Skin epidermis (tissue), 12 donors: Measurements from ENCODE around the gene RPEL1.
"Not testable (repeated sequence)": the region's sequence is repeated elsewhere in the genome, so short reads cannot be mapped to it uniquely, and the experiment has no call there.

ENCODE experiments used
- H3K27ac ChIP-seq, 21 experiments: fragments of 200-600 bp; sonication (generic) in 11 of 21; one replicate each; pipeline ENCODE4 v1.5.0; 2020; ENCODE audit warnings: mild to moderate bottlenecking in 3 of 21, inconsistent platforms in 2 of 21, moderate library complexity in 2 of 21
- H3K4me3 ChIP-seq, 7 experiments: fragments of 200-600 bp; sonication (generic) in 2 of 7; one replicate each; pipeline ENCODE4 v1.5.0; 2020; ENCODE audit warnings: inconsistent platforms in 2 of 7, mild to moderate bottlenecking in 2 of 7, moderate library complexity in 1 of 7

The RPEL1 gene

DNA sequence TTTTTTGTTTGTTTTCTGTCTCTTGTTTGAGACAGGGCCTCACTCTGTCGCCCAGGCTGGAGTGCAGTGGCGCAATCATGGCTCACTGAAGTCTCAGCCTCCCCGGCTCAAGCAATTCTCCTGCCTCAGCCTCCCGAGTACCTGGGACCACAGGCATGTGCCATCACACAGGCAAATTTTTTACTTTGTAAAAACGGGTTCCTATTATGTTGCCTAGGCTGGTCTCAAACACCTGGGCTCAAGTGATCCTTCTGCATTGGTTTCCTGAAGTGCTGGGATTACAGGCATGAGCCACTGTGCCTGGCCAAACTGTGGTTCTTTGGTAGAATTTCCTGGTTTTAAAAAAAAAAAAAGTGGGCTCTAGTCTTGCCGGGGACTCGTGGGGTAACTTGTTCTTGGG lies at the start of gene RPEL1:
Gene RPEL1 (plus strand): TSS at position 301 of the 400 bp plus-strand sequence. CDS start 110 bp downstream, outside the sequence.
- not testable (repeated sequence) for H3K27ac ChIP-seq, H3K4me3 ChIP-seq

DNA sequence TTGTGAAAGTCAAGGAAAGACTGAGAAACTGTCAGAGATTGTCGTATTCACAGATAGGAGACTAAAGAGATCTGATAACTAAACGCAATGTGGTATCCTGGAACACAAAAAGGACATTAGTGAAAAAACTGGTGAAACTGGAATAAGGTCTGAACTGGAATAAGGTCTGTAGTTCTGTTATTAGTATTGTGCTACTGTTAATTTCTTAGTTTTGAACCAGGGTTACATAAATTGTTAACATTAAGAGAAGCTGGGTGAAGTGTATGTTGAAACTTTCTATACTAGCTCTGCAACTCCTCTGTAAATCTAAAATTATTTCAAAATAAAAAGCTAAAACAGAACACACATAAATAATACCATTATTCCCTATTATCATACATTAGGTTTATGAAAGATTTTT lies 49.2 kb upstream of the RPEL1 start:
- Histone ChIP-seq H3K4me3 (no peak overlapping the region), H3K27ac (peak overlapping the region in 12 of 21 experiments; percentile 8 to 70 (median 62))

DNA sequence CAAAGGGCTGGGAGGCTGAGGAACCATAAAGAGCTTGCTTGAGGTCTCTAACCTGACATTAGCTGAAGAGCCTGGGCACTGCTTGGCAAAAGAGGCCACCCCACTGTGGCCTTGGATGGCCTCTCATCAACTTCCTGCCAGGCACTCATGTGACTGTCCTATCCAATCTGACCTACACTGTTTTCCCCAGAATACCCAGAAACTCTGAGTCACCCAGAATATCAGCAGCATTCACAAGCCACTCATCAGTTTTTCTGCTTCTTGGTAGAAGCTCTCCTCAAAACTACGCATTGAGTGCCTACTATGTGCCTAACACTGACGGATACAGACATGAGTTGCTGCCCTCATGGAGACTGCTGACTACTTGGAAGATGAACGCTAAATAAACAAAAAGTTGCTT lies 48.5 kb upstream of the RPEL1 start:
- no peak overlapping the region for H3K4me3 ChIP-seq
- peak overlapping the region in 17 of 21 experiments; percentile 8 to 70 (median 47) for H3K27ac ChIP-seq

DNA sequence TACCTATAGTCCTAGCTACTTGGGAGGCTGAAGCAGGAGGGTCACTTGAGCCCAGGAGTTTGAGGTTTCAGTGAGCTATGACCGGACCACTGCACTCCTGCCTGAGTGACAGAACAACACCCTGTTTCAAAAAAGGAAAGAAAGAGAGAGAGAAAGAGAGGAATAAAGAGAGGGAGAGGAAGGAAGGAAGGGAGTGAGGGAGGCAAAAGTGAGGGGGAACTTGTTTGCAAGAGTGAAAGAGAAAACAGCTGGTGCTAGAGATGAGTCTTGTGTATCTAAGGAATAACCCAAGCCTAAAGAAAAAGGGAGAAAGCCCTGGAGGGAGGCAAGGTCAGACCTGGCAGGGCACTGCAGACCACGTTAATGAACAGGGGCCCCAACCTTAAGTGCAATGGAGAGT lies 47.8 kb upstream of the RPEL1 start:
- peak overlapping the region in 16 of 21 experiments; percentile 8 to 70 (median 50) for H3K27ac ChIP-seq

DNA sequence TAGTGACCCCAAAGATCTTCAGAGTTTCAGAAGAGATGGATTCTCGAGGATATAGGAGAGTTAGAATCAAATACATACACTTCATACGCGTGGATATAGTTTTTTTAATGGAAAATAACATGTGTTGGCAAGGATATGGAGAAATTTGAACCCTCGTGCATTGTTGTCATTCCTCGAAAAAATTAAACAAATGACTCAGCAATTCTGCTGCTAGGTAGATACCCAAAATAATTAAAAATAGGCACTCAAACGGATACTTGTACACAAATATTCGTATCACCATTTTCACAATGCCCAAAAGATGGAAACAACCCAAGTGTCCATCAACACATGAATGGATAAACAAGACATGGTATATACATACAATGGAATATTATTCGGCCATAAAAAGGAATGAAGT lies 47.0 kb upstream of the RPEL1 start:
- Histone ChIP-seq H3K4me3 (no peak overlapping the region), H3K27ac (peak overlapping the region in 1 of 21 experiments; percentile 63)

More for the DNA sequence above, 47.8 kb upstream of the RPEL1 start:
- H3K4me3 ChIP-seq, result no peak overlapping the region

DNA sequence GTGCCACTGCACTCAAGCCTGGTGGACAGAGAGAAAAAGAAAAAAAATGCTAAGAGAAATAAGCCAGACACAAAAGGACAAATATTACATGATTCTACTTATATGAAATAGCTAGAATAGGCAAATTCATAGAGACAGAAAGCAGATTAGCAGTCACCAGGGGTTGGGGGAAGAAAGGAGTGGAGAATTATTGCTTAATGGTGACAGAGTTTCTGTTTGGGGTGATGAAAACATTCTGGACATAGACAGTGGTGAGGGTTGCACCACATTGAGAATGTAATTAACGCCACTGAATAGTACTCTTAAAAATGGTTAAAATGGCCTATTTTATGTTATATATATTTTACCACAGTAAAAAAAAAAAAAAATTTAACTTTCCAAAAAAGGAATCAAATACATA lies 46.2 kb upstream of the RPEL1 start:
- no peak overlapping the region for H3K4me3 ChIP-seq
- no peak overlapping the region for H3K27ac ChIP-seq

DNA sequence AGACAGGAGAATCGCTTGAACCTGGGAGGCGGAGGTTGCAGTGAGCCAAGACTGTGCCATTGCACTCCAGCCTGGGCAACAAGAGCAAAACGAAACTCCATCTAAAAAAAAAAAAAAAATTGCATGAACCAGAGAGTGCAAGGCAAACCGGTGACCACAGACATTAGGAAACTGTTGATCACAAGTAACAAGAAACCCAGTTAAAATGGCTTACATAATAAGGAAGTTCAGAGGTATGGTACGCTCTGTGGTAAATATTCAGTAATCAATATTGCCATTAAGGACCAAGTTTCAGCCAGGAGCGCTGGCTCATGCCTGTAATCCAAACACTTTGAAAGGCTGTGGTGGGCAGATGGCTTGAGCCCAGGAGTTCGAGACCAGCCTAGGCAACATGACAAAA lies 43.4 kb upstream of the RPEL1 start:
- Histone ChIP-seq H3K4me3 (no peak overlapping the region), H3K27ac (no peak overlapping the region)

DNA sequence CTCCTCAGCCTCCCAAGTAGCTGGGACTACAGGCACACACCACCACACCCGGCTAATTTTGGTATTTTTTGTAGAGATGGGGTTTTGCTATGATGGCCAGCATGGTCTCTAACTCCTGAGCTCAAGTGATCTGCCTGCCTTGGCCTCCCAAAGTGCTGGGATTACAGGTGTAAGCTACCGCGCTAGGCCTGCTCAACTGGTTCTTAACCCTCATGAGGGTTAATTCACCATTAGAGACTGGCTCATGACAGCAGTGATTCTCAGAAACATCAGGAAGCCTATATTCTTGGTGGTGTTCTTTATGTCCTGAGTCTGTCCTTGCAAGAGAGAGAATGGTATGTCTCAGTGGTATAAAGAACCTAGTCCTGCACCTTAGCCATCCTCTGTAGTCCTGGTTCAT lies 42.2 kb upstream of the RPEL1 start:
- Histone ChIP-seq H3K4me3 (no peak overlapping the region), H3K27ac (no peak overlapping the region)

DNA sequence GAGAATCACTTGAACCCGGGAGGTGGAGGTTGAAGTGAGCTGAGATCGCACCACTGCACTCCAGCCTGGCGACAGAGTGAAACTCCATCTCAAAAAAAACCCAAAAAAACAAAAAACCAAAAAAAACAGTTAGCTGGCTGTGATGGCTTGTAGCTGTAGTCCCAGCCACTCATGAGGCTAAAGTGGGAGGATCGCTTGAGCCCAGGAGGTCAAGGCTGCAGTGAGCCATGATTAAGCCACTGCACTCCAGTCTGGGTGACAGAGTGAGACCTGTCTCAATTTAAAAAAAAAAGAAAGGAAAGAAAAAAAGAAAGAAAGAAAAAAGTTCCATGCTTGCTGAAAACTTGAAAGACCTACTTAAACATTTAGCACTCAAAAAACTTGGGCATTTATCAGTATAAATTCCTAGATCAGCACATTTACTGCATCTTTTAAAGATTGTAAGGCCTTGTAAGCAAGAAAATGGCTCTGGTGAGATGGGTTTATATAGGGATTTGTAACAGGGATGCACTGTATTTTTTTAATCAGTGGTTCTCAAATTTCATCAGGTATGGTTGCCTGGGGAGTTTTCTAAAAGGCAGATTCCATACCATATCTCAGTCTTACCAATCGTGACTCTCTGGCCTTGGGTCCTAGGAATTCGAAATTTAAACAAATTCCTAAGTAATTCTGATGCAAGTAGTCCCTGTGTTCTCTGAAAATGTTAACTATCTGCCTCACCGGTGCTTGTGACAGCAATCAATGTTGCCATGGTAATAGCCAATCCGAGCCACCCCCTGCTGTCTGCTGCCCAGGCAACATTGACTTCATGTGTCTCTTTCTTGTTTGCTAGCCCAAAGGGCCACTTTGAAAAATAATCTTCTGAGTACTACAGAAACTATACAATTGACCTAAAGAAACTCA lies 41.1 kb upstream of the RPEL1 start:
- Histone ChIP-seq H3K27ac (no peak overlapping the region), H3K4me3 (no peak overlapping the region)

DNA sequence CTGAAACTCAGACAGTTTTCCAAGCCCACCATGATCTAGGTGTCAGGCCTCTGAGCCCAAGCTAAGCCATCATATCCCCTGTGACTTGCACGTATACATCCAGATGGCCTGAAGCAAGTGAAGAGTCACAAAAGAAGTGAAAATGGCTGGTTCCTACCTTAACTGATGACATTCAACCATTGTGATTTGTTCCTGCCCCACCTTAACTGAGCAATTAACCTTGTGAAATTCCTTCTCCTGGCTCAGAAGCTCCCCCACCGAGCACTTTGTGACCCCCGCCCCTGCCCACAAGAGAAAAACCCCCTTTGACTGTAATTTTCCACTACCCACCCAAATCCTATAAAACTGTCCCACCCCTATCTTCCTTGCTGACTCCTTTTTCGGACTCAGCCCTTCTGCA lies 40.3 kb upstream of the RPEL1 start:
- H3K4me3 ChIP-seq, result not testable (repeated sequence)

DNA sequence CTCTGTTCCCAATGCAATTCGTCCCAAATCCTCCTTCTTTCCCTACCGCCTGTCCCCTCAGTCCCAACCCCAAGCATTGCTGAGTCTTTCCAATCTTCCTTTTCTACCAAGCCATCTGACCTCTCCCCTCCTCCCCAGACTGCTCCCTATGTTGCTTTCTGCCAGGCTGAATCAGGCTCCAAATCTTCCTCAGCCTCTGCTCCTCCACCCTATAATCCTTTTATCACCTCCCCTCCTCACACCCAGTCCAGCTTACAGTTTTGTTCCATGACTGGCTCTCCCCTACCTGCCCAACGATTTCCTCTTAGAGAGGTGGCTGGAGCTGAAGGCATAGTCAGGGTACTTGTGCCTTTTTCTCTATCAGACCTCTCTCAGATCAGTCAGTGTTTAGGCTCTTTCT lies 39.0 kb upstream of the RPEL1 start:
- H3K27ac ChIP-seq, H3K4me3 ChIP-seq: not testable (repeated sequence)

More for the DNA sequence above, 40.3 kb upstream of the RPEL1 start:
- H3K27ac ChIP-seq, result not testable (repeated sequence)

DNA sequence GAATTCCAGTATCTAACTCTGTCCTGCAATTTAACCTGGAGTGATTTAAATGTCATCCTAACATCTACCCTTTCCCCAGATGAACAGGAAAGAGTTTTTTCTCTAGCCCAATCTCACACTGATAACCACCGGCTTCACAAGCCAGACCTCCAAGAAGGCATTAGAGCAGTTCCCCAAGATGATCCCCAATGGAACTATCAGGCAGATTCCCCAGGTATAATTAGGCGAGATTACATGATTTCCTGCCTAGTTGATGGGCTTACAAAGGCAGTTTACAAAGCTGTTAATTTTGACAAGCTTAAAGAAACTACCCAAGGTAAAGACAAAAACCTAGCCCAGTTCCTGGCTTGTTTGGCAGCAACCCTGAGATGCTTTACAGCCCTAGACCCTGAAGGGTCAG lies 38.5 kb upstream of the RPEL1 start:
- no peak overlapping the region for H3K27ac ChIP-seq
- no peak overlapping the region for H3K4me3 ChIP-seq

DNA sequence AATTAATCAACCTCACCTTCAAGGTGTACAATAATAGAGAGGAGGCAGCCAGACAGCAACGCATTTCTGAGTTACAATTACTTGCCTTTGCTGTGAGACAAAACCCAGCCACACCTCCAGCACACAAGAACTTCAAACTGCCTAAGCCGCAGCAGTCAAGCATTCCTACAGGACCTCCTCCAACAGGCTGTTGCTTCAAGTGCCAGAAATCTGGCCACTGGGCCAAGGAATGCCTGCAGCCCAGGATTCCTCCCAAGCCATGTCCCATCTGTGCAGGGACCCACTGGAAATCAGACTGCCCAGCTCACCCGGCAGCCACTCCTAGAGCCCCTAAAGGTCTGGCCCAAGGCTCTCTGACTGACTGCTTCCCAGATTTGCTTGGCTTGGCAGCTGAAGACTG lies 38.0 kb upstream of the RPEL1 start:
- not testable (repeated sequence) for H3K27ac ChIP-seq

DNA sequence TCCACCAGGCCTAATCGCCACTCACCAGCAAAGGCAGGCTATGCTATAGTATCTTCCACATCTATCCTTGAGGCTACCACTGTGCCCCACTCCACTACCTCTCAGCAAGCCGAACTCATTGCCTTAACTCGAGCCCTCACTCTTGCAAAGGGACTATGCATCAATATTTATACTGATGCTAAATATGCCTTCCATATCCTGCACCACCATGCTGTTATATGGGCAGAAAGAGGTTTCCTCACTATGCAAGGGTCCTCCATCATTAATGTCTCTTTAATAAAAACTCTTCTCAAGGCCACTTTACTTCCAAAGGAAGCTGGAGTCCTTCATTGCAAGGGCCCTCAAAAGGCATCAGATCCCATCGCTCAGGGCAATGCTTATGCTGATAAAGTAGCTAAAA lies 35.4 kb upstream of the RPEL1 start:
- not testable (repeated sequence) for H3K4me3 ChIP-seq, H3K27ac ChIP-seq

More for the DNA sequence above, 38.0 kb upstream of the RPEL1 start:
- H3K4me3 ChIP-seq, result not testable (repeated sequence)

DNA sequence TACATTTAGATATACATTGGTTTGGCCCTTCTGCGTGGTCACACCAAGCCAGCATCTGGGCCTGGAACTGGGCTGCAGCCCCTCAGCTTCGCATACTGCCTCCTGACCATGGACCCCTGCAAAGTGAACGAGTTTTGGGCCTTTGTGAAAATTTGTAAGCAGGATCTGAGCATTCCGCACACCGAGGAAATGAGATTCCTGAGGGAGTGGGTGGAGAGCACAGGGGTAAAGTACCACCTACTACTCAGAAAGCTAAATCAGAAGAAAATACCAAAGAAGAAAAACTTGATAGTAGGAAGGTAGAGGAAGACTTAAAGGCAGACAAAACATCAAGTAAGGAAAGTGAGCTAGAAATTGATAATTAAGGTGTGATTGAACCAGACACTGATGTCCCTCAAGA lies 30.1 kb upstream of the RPEL1 start:
- no peak overlapping the region for H3K4me3 ChIP-seq

DNA sequence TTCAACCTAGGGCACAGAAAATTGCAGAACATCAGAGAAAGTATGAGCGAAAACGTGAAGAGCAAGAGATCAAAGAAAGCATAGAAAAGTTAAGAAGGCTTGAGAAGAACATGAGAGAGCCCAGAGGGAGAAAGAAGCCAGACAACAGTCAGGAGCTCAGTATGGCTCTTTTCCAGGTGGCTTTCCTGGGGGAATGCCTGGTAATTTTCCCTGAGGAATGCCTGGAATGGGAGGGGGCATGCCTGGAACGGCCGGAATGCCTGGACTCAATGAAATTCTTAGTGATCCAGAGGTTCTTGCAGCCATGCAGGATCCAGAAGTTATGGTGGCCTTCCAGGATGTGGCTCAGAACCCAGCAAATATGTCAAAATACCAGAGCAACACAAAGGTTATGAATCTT lies 29.3 kb upstream of the RPEL1 start:
- not testable (repeated sequence) for H3K4me3 ChIP-seq, H3K27ac ChIP-seq

More for the DNA sequence above, 30.1 kb upstream of the RPEL1 start:
- no peak overlapping the region for H3K27ac ChIP-seq

DNA sequence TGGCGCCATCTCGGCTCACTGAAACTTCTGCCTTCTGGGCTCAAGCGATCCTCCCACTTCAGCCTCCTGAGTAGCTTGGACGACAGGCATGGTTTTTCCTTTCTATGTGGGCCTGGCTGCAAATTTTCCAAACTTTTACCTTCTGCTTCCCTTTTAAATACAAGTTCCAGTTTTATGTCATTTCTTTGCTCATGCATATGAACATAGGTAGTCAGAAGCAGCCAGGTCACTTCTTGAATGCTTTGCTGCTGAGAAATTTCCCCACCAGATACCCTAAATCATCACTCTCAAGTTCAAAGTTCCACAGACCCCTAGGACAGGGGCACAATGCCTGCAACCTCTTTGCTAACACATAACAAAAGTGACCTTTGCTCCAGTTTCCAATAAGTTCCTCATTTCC lies 21.6 kb upstream of the RPEL1 start:
- no peak overlapping the region for H3K4me3 ChIP-seq
- H3K27ac ChIP-seq, result no peak overlapping the region

DNA sequence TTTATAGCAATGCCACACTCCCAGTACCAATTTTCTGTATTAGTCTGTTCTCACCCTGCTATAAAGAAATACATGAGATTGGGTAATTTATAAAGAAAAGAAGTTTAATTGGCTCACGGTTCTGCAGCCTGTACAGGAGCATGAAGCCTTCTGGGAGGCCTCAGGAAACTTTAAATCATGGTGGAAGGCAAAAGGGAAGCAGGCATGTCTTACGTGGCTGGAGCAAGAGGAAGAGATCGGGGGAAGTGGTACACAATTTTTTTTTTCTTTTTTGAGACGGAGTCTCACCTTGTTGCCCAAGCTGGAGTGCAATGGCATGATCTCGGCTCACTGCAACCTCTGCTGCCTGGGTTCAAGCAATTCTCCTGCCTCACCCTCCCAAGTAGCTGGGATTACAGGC lies 21.0 kb upstream of the RPEL1 start:
- H3K27ac ChIP-seq, H3K4me3 ChIP-seq: not testable (repeated sequence)

DNA sequence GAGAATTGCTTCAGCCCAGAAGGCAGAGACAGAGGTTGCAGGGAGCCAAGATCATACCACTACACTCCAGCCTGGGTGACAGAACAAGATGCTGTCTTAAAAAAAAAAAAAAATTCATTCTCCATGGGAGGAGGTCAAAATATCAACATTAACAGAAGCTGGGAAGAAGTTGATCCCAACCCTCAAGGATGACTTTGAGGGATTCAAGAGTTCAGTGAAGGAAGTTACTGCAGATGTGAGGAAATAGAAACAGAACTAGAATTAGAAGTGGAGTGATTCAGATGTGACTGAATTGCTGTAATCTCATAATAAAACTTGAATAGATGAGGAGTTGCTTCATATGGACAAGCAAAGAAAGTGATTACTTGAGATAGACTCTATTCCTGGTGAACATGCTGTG lies 19.7 kb upstream of the RPEL1 start:
- Histone ChIP-seq H3K27ac (no peak overlapping the region), H3K4me3 (no peak overlapping the region)

DNA sequence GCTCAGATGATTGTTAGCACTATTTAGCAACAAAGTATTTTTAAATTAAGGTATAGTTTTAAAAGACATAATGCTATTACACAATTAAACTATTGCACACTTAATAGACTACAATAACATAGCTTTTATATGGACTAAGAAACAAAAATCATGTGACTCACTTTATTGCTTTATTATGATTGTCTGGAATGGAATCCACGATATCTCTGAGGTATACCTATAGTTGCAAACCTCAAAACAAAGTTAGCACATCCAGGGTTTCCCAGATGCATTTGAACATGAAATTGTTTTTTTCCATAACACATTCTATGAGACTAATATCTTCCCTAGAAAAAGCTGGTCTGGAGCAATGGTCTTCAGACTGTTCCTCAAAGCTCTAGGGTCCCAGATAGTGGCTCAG lies 18.3 kb upstream of the RPEL1 start:
- no peak overlapping the region for H3K4me3 ChIP-seq
- H3K27ac ChIP-seq, result no peak overlapping the region

DNA sequence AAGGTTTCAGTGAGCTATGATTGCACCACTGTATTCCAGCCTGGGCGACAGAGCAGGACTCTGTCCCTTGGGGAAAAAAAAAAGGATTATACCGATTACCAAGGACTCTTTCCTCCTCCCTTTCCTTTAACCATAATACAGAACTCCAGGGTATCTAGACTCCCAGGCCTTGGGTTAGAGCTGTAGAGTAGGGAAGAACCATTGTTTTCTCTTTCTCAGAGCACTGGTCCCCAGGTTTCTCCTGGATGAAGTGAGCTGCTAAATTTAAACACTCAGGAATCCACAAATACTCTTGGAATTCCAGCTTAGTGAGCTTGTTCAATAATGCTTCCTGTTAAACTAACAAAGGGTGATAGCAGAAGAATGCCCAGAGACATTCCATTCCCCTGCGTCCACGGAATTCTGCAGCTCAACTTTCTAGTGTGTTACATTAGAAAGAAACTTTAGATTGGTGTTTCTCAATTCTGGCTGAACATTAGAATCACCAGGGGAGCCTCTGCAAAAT lies 14.6 kb upstream of the RPEL1 start:
- peak overlapping the region in 5 of 21 experiments; percentile 3 to 72 (median 44) for H3K27ac ChIP-seq
- H3K4me3 ChIP-seq, result no peak overlapping the region
